ENCODE measurements around the gene RTCA.

Gene RTCA

DNA sequence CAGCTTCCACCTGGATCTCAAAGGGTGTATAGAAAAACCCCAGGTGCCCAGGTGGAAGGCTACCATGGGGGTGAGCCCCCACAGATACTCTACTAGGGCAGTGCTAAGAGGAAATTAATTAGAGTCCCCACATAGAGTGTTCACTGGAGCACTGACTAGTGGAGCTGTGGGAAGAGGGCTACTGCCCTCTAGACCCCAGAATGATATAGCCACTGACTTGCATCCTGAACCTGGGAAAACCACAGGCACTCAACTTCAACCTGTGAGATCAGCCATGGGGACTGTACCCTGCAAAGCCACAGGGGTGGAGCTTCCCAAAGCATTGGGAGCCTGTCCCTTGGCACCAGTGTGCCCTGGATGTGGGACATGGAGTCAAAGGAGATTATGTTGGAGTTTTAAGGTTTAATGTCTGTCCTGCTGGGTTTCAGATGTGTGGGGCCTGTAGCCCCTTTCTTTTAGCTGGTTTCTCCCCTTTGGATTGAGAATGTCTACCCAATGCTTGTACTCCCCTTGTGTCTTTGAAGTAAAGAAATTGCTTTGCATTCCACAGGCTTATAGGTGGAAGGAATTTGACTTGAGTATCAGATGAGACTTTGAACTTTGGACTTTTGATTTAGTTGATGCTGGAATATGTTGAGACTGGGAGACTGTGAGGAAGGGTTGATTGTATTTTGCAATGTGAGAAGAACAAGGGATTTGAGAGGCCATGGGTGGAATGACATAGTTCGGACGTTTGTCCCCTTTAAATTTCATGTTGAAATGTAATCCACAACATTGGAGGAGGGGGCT lies 54.5 kb downstream of the RTCA start:
- TF ChIP-seq POLR2AphosphoS5 (IDR thresholded peaks at IDR 0.05; ENCODE audit: low read depth) (no peak), GABPA (IDR thresholded peaks at IDR 0.05; ENCODE audit: low read depth) (no peak), SPI1 (IDR thresholded peaks at IDR 0.05; ENCODE audit: borderline replicate concordance, low read depth) (no peak), CTCF (IDR thresholded peaks at IDR 0.05; ENCODE audit: insufficient read depth, low read length) (no peak)
- TF ChIP-seq, protein P1, sequence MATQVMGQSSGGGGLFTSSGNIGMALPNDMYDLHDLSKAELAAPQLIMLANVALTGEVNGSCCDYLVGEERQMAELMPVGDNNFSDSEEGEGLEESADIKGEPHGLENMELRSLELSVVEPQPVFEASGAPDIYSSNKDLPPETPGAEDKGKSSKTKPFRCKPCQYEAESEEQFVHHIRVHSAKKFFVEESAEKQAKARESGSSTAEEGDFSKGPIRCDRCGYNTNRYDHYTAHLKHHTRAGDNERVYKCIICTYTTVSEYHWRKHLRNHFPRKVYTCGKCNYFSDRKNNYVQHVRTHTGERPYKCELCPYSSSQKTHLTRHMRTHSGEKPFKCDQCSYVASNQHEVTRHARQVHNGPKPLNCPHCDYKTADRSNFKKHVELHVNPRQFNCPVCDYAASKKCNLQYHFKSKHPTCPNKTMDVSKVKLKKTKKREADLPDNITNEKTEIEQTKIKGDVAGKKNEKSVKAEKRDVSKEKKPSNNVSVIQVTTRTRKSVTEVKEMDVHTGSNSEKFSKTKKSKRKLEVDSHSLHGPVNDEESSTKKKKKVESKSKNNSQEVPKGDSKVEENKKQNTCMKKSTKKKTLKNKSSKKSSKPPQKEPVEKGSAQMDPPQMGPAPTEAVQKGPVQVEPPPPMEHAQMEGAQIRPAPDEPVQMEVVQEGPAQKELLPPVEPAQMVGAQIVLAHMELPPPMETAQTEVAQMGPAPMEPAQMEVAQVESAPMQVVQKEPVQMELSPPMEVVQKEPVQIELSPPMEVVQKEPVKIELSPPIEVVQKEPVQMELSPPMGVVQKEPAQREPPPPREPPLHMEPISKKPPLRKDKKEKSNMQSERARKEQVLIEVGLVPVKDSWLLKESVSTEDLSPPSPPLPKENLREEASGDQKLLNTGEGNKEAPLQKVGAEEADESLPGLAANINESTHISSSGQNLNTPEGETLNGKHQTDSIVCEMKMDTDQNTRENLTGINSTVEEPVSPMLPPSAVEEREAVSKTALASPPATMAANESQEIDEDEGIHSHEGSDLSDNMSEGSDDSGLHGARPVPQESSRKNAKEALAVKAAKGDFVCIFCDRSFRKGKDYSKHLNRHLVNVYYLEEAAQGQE (IDR thresholded peaks at IDR 0.05; ENCODE audit: insufficient replicate concordance, low read depth): no peak
- no peaks in the 10 kb centered on the region for H3K27me3 ChIP-seq (ENCODE audit: insufficient read depth, poor library complexity, severe bottlenecking)
- no peak overlapping the region for H3K4me3 ChIP-seq (replicated peaks; ENCODE audit: insufficient read depth, low read length)
- DNase-seq (ENCODE audit: low read depth in 1 of 2, low spot score in 1 of 2): no peak
- H3K27ac ChIP-seq (replicated peaks): no peak overlapping the region

- no peaks in the 10 kb centered on the region for H3K27me3 ChIP-seq (ENCODE audit: insufficient read depth, poor library complexity, severe bottlenecking)
- no peak for TF ChIP-seq CTCF (IDR thresholded peaks at IDR 0.05; ENCODE audit: insufficient read depth, low read length)
- TF ChIP-seq POLR2AphosphoS5 (IDR thresholded peaks at IDR 0.05; ENCODE audit: low read depth): no peak
- TF ChIP-seq, protein P1 (IDR thresholded peaks at IDR 0.05; ENCODE audit: insufficient replicate concordance, low read depth): no peak
- TF ChIP-seq SPI1 (IDR thresholded peaks at IDR 0.05; ENCODE audit: borderline replicate concordance, low read depth): no peak
- H3K4me3 ChIP-seq (replicated peaks; ENCODE audit: insufficient read depth, low read length): no peak overlapping the region
- DNase-seq (ENCODE audit: low read depth in 1 of 2, low spot score in 1 of 2): no peak
- H3K27ac ChIP-seq (replicated peaks): no peak overlapping the region
Observed at GRCh38 chr1:100321100-100321493, 55.1 kb downstream of the RTCA start.

DNA sequence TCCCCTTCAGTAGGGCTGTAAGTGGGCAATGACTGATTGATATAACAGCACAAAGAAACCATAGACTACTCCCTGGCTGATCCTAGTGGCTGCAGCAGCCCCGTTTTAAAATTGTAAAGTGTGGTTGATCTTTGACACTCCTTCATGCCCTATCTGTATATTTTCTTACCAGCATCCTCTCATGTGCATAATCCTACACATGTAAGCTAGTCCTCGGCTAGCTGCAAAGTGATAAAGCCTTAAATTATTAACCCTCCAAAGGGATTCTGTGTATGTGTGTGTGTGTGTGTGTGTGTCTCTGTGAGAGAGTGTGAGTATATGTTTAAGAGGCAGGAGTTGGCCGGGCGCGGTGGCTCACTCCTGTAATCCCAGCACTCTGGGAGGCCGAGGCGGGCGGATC lies 55.5 kb downstream of the RTCA start:
- TF ChIP-seq, protein P1 (IDR thresholded peaks at IDR 0.05; ENCODE audit: insufficient replicate concordance, low read depth): no peak
- TF ChIP-seq SPI1 (IDR thresholded peaks at IDR 0.05; ENCODE audit: borderline replicate concordance, low read depth) (no peak), POLR2AphosphoS5 (IDR thresholded peaks at IDR 0.05; ENCODE audit: low read depth) (no peak), CTCF (IDR thresholded peaks at IDR 0.05; ENCODE audit: insufficient read depth, low read length) (no peak)
- no peak for DNase-seq (ENCODE audit: low read depth in 1 of 2, low spot score in 1 of 2)
- Histone ChIP-seq H3K27ac (replicated peaks) (no peak overlapping the region), H3K27me3 (ENCODE audit: insufficient read depth, poor library complexity, severe bottlenecking) (no peaks in the 10 kb centered on the region), H3K4me3 (replicated peaks; ENCODE audit: insufficient read depth, low read length) (no peak overlapping the region)

Measured in HL-60 (cell line).